Neuronal stem cell (in vitro differentiated cells): ENCODE data around the gene FAM120B.
A peak's percentile ranks its signal among the peaks of the same experiment; 100 is the strongest.

Source experiments
- DNase-seq: peaks from one replicate; pipeline ENCODE4 v3.0.0-alpha.2; 2013; ENCODE audit warnings: low spot score
- H2AFZ ChIP-seq: one replicate; pipeline ENCODE4 v1.6.1; 2013; ENCODE audit warnings: mild to moderate bottlenecking, low read length, inconsistent platforms
- H2AK5ac ChIP-seq: 2 replicates; pipeline ENCODE4 v1.6.1; 2013; ENCODE audit warnings: low read depth, mild to moderate bottlenecking, inconsistent platforms, low read length, moderate library complexity, mixed read lengths
- H2BK120ac ChIP-seq: 2 replicates; pipeline ENCODE4 v1.6.1; 2013; ENCODE audit warnings: low read depth, mild to moderate bottlenecking, inconsistent platforms, low read length, moderate library complexity, mixed read lengths
- H2BK12ac ChIP-seq: one replicate; pipeline ENCODE4 v1.6.1; 2013; ENCODE audit warnings: low read length, inconsistent platforms
- H2BK15ac ChIP-seq: 2 replicates; pipeline ENCODE4 v1.6.1; 2013; ENCODE audit warnings: mild to moderate bottlenecking, low read length, inconsistent platforms, mixed read lengths
- H2BK5ac ChIP-seq: one replicate; pipeline ENCODE4 v1.6.1; 2013; ENCODE audit warnings: inconsistent platforms, mild to moderate bottlenecking, low read length, moderate library complexity
- H3K14ac ChIP-seq: one replicate; pipeline ENCODE4 v1.6.1; 2013; ENCODE audit warnings: low read length, inconsistent platforms
- H3K18ac ChIP-seq: 2 replicates; pipeline ENCODE4 v1.6.1; 2013; ENCODE audit warnings: low read length, inconsistent platforms
- H3K23ac ChIP-seq: 2 replicates; pipeline ENCODE4 v1.6.1; 2013; ENCODE audit warnings: low read depth, mild to moderate bottlenecking, mixed read lengths, low read length, inconsistent platforms; ENCODE audit not compliant: poor library complexity
- H3K27ac ChIP-seq: replicated peaks from 3 replicates; pipeline ENCODE4 v1.5.1; 2013; ENCODE audit warnings: low read length, inconsistent platforms
- H3K27me3 ChIP-seq, 3 experiments: 2 replicates each; pipeline ENCODE4 v1.6.1; 2013; ENCODE audit warnings: low read length in 3 of 3, mild to moderate bottlenecking in 2 of 3, inconsistent platforms in 1 of 3, low read depth in 1 of 3, mixed read lengths in 1 of 3, moderate library complexity in 1 of 3; ENCODE audit not compliant: control insufficient read depth in 3 of 3, insufficient read depth in 3 of 3
- H3K36me3 ChIP-seq, 2 donors: replicated peaks in 1 of 2; 2 replicates each; pipeline ENCODE4 v1.6.1; 2013; ENCODE audit warnings: low read length in 2 of 2; ENCODE audit not compliant: control insufficient read depth in 2 of 2, insufficient read depth in 2 of 2
- H3K4ac ChIP-seq: 2 replicates; pipeline ENCODE4 v1.6.1; 2013; ENCODE audit warnings: inconsistent platforms, mild to moderate bottlenecking, low read length, moderate library complexity
- H3K4me1 ChIP-seq, 2 donors: 1 replicate in 1 of 2; 2 replicates in 1 of 2; pipeline ENCODE4 v1.6.1; 2013; ENCODE audit warnings: low read length in 2 of 2, low read depth in 1 of 2; ENCODE audit not compliant: control insufficient read depth in 2 of 2, insufficient read depth in 1 of 2
- H3K4me2 ChIP-seq: one replicate; pipeline ENCODE4 v1.6.1; 2013; ENCODE audit warnings: mild to moderate bottlenecking, low read length, inconsistent platforms; ENCODE audit not compliant: insufficient read depth, poor library complexity, severe bottlenecking
- H3K4me3 ChIP-seq, 2 donors: 2 replicates each; pipeline ENCODE4 v1.5.1; 2013; ENCODE audit warnings: low read length in 2 of 2, mild to moderate bottlenecking in 2 of 2, inconsistent platforms in 1 of 2, moderate library complexity in 1 of 2
- H3K79me1 ChIP-seq: one replicate; pipeline ENCODE4 v1.6.1; 2013; ENCODE audit warnings: low read depth, mild to moderate bottlenecking, inconsistent platforms, low read length, moderate library complexity
- H3K9ac ChIP-seq: one replicate; pipeline ENCODE4 v1.6.1; 2013; ENCODE audit warnings: mild to moderate bottlenecking, low read depth, low read length, inconsistent platforms; ENCODE audit not compliant: poor library complexity
- H3K9me3 ChIP-seq, 2 donors: replicated peaks in 1 of 2; 2 replicates each; pipeline versions ENCODE3 to v1.6.1; 2013; ENCODE audit warnings: low read length in 2 of 2, mild to moderate bottlenecking in 2 of 2, inconsistent platforms in 1 of 2, low read depth in 1 of 2, mixed read lengths in 1 of 2, moderate library complexity in 1 of 2; ENCODE audit not compliant: control insufficient read depth in 2 of 2, insufficient read depth in 1 of 2
- H4K8ac ChIP-seq: one replicate; pipeline ENCODE4 v1.6.1; 2013; ENCODE audit warnings: low read depth, mild to moderate bottlenecking, inconsistent platforms, low read length, moderate library complexity
- H4K91ac ChIP-seq: one replicate; pipeline ENCODE4 v1.6.1; 2013; ENCODE audit warnings: low read length, low read depth, mild to moderate bottlenecking, inconsistent platforms; ENCODE audit not compliant: poor library complexity
- WGBS, 2 donors: extraction: QIAGEN DNeasy Blood & Tissue Kit; methylation state at CpG; one replicate each; pipeline ENCODE4 v1.1.7; 2013; ENCODE audit warnings: missing lambda C conversion rate in 2 of 2, mixed read lengths in 1 of 2; ENCODE audit not compliant: insufficient read length in 2 of 2, insufficient replicate concordance in 1 of 2; ENCODE audit errors: extremely low coverage in 2 of 2; 5-methylcytosine and 5-hydroxymethylcytosine counted together

Gene FAM120B

GRCh38 chr6:170284126-170284773 lies 22.3 kb upstream of the FAM120B start:
- peaks cover 57 to 64% of the 10 kb centered on the region in 2 donors for H3K36me3 ChIP-seq
- H2BK120ac ChIP-seq = no peak overlapping the region
- no peak overlapping the region for H2AFZ ChIP-seq
- H3K79me1 ChIP-seq = peaks cover 18% of the 10 kb centered on the region
- H3K4me3 ChIP-seq = no peak overlapping the region
- H4K8ac ChIP-seq = no peak overlapping the region
- H3K27me3 ChIP-seq = peaks cover 0 to 14% (median 0%) of the 10 kb centered on the region in 3 experiments
- DNase-seq = no peak
- H2BK5ac ChIP-seq = no peak overlapping the region
- no peak overlapping the region for H2BK12ac ChIP-seq
- no peak overlapping the region for H2AK5ac ChIP-seq
- no peak overlapping the region for H3K4me2 ChIP-seq
- peaks cover 25 to 35% of the 10 kb centered on the region in 2 donors for H3K4me1 ChIP-seq
- H3K23ac ChIP-seq = no peak overlapping the region
- no peak overlapping the region for H3K9ac ChIP-seq
- no peak overlapping the region for H4K91ac ChIP-seq
- H3K27ac ChIP-seq = no peak overlapping the region
- H3K18ac ChIP-seq = no peak overlapping the region
- H3K14ac ChIP-seq = no peak overlapping the region
- WGBS, 2 donors = no CpG with 5 or more reads among the region's 15 CpGs
- H2BK15ac ChIP-seq = no peak overlapping the region
- H3K9me3 ChIP-seq = peaks cover 0 to 2% of the 10 kb centered on the region in 2 donors
- no peak overlapping the region for H3K4ac ChIP-seq

DNA sequence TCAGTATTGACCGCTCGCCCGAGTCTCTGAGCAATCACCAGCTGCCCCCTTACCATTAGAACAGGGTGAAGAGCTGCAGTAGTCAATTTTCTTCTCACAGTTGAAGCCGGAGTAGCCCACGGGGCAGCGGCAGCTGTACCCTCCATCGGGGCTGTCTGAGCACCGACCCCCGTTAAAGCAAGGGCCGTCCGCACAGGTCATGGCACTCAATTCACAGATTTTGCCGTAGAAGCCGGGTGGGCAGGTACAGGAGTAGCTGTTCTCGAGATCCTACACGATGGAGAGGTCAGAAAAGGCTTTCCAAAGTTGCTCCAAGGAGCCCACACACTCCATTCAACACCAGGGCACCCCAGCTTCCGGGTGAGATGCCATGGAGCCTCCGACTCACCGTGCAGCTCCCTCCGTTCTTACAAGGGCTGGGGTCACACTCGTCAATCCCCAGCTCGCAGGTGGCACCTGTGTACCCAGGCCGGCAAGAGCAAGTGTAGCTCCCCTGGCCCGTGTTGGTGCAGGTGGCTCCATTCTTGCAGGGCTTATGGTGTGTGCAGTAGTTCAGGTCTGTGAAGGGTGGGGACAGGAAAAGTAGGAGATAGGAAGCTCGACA lies 21.6 kb upstream of the FAM120B start:
- Histone ChIP-seq H2BK15ac (no peak overlapping the region), H3K9ac (peak overlapping the region; percentile 45), H4K8ac (no peak overlapping the region), H2AFZ (no peak overlapping the region), H3K18ac (peak overlapping the region; percentile 49), H3K14ac (no peak overlapping the region), H3K9me3 (peaks cover 0 to 2% of the 10 kb centered on the region in 2 donors), H3K27ac (no peak overlapping the region), H3K4me3 (no peak overlapping the region), H3K27me3 (peaks cover 0 to 14% (median 0%) of the 10 kb centered on the region in 3 experiments), H3K79me1 (peaks cover 18% of the 10 kb centered on the region), H3K4me2 (no peak overlapping the region), H2AK5ac (no peak overlapping the region), H3K36me3 (peaks cover 57 to 64% of the 10 kb centered on the region in 2 donors), H2BK12ac (no peak overlapping the region), H2BK120ac (no peak overlapping the region), H4K91ac (no peak overlapping the region), H3K4me1 (peaks cover 25 to 39% of the 10 kb centered on the region in 2 donors), H3K23ac (peak overlapping the region; percentile 51), H2BK5ac (no peak overlapping the region), H3K4ac (no peak overlapping the region)
- DNase-seq = no peak
- no CpG with 5 or more reads among the region's 24 CpGs for WGBS, 2 donors

GRCh38 chr6:170285482-170285881 lies 21.1 kb upstream of the FAM120B start:
- Histone ChIP-seq H3K23ac (no peak overlapping the region), H3K27ac (no peak overlapping the region), H3K79me1 (peaks cover 18% of the 10 kb centered on the region), H2AK5ac (no peak overlapping the region), H2BK5ac (no peak overlapping the region), H3K4ac (no peak overlapping the region), H3K14ac (no peak overlapping the region), H3K36me3 (peaks cover 57 to 64% of the 10 kb centered on the region in 2 donors), H3K4me3 (no peak overlapping the region), H3K4me1 (peaks cover 25 to 39% of the 10 kb centered on the region in 2 donors), H2BK12ac (no peak overlapping the region), H3K9ac (no peak overlapping the region), H2AFZ (no peak overlapping the region), H3K9me3 (peaks cover 0 to 2% of the 10 kb centered on the region in 2 donors), H2BK120ac (no peak overlapping the region), H3K18ac (no peak overlapping the region), H2BK15ac (no peak overlapping the region), H3K4me2 (no peak overlapping the region), H3K27me3 (peaks cover 0 to 14% (median 0%) of the 10 kb centered on the region in 3 experiments), H4K91ac (no peak overlapping the region), H4K8ac (no peak overlapping the region)
- no peak for DNase-seq
- WGBS, 2 donors = no CpG with 5 or more reads among the region's 5 CpGs

DNA sequence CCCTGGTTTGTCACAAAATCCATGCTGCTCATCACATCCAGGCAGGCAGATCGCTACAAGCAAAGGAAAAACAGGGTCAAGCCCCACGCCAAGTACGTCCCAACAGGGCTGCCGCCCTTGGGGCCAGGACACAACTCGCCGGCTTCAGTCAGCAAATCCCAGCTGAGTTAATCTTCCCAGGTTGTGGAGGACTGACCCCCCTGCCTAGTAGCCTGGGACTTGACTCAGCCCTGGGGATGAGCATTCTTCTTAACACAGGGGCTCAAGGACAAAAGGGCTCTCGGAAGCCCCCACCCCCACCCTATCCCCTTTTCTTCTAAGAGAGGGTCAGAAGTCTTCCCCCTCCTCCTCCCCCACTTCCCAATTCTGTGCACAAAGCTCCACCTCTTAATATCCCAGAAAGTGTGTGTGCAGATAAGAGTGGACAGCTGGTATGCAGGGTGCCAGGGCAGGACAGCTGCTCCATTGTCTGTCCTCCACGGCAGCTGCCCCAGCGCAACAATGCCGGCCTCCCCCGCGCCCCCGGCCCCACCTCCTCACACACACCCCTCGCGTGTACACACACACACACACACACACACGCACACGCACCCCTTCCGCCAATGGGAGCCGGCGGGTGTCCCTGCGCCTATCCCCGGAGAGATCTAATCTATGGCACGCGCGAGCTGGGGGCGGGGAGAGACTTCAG lies 20.2 kb upstream of the FAM120B start:
- H3K9ac ChIP-seq = no peak overlapping the region
- H2AFZ ChIP-seq = peak overlapping the region; percentile 26
- H3K4me2 ChIP-seq = peak overlapping the region; percentile 58
- peaks cover 0 to 14% (median 0%) of the 10 kb centered on the region in 3 experiments for H3K27me3 ChIP-seq
- H4K8ac ChIP-seq = no peak overlapping the region
- peaks cover 0 to 2% of the 10 kb centered on the region in 2 donors for H3K9me3 ChIP-seq
- H3K4me1 ChIP-seq = peaks cover 25 to 39% of the 10 kb centered on the region in 2 donors
- no peak overlapping the region for H4K91ac ChIP-seq
- H2BK12ac ChIP-seq = no peak overlapping the region
- peaks cover 54 to 64% of the 10 kb centered on the region in 2 donors for H3K36me3 ChIP-seq
- H3K14ac ChIP-seq = peak overlapping the region; percentile 22
- H3K4me3 ChIP-seq = peak overlapping the region in 1 of 2 donors; percentile 98
- no CpG with 5 or more reads among the region's 26 CpGs for WGBS, 2 donors
- H3K79me1 ChIP-seq = peaks cover 18% of the 10 kb centered on the region
- H3K27ac ChIP-seq = no peak overlapping the region
- H3K23ac ChIP-seq = no peak overlapping the region
- H2AK5ac ChIP-seq = no peak overlapping the region
- H2BK5ac ChIP-seq = no peak overlapping the region
- H3K18ac ChIP-seq = no peak overlapping the region
- no peak overlapping the region for H3K4ac ChIP-seq
- peak; percentile 82 for DNase-seq
- no peak overlapping the region for H2BK120ac ChIP-seq
- no peak overlapping the region for H2BK15ac ChIP-seq
